GM06990 (cell line): ENCODE data around the gene CHAF1B.

ENCODE experiments used
- DNase-seq: peaks from one replicate; pipeline ENCODE4 v3.0.0-alpha.2; 2011; ENCODE audit not compliant: insufficient read length; ENCODE audit errors: extremely low read depth
- H3K27me3 ChIP-seq: replicated peaks from 2 replicates; pipeline ENCODE4 v1.6.0; 2011; ENCODE audit warnings: low read length; ENCODE audit not compliant: control insufficient read depth, insufficient read depth
- H3K36me3 ChIP-seq: 2 replicates; pipeline ENCODE4 v1.5.1; 2011; ENCODE audit warnings: low read length; ENCODE audit not compliant: control insufficient read depth, insufficient read depth
- H3K4me3 ChIP-seq: replicated peaks from 2 replicates; pipeline ENCODE4 v1.5.1; 2011; ENCODE audit warnings: low read depth, mild to moderate bottlenecking, control low read depth, low read length
- TF ChIP-seq, protein P1 (sequence below): IDR thresholded peaks from 2 replicates; pipeline ENCODE4 v1.5.1; 2011; ENCODE audit warnings: low read length, control low read depth, mild to moderate bottlenecking, inconsistent platforms; ENCODE audit not compliant: insufficient read depth, poor library complexity, severe bottlenecking

CHAF1B gene

DNA sequence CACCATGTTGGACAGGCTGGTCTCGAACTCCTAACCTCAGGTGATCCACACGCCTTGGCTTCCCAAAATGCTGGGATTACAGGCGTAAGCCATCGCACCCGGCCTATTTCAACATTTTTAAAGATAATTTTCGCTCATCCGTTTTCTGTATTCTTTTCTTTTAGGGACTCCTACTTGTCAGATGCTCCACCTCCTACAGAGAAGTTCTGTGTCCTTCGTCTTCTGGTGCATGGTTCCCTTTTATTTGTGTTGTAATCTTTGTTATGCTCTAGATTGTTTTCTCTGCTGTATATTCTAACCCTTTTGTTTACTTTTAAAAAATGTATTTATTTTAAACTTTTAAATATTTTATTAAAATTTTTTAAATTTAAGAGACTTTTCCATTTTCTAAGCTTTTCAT is 66.3 kb downstream of the CHAF1B start:
- no peaks in the 10 kb centered on the region for H3K36me3 ChIP-seq
- TF ChIP-seq, protein P1, sequence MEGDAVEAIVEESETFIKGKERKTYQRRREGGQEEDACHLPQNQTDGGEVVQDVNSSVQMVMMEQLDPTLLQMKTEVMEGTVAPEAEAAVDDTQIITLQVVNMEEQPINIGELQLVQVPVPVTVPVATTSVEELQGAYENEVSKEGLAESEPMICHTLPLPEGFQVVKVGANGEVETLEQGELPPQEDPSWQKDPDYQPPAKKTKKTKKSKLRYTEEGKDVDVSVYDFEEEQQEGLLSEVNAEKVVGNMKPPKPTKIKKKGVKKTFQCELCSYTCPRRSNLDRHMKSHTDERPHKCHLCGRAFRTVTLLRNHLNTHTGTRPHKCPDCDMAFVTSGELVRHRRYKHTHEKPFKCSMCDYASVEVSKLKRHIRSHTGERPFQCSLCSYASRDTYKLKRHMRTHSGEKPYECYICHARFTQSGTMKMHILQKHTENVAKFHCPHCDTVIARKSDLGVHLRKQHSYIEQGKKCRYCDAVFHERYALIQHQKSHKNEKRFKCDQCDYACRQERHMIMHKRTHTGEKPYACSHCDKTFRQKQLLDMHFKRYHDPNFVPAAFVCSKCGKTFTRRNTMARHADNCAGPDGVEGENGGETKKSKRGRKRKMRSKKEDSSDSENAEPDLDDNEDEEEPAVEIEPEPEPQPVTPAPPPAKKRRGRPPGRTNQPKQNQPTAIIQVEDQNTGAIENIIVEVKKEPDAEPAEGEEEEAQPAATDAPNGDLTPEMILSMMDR, result no peak
- no peak overlapping the region for H3K4me3 ChIP-seq
- no peaks in the 10 kb centered on the region for H3K27me3 ChIP-seq
- no peak for DNase-seq

DNA sequence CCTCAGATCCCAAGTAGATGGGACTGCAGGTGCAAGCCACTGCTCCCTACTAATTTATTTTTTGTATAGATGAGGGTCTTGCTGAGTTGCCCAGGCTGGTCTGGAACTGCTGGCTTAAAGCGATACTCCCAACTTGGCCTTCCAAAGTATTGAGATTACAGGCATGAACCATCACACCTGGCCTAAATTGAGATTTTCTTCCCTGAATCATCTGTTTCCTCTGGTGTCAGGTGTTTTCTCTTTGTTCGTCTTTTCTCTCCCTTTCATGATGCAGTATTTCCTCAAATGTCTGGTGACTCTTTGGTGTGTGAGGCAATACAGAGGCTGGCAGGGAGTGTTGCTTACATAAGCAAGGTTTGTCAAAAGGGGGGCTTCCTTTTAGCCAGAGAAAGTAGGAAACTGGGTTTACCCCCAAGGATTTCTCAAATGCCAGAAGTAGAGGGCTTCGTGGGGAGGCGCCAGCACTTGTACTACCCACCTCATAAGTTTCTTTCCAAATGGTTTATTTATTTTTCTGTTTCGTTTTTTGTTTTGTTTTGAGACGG is 67.2 kb downstream of the CHAF1B start:
- TF ChIP-seq, protein P1, result no peak
- no peak overlapping the region for H3K4me3 ChIP-seq
- H3K27me3 ChIP-seq, result no peaks in the 10 kb centered on the region
- no peak for DNase-seq
- H3K36me3 ChIP-seq, result no peaks in the 10 kb centered on the region

GRCh38 chr21:36454093-36454531 is 68.9 kb downstream of the CHAF1B start:
- H3K4me3 ChIP-seq, result no peak overlapping the region
- H3K36me3 ChIP-seq, result no peaks in the 10 kb centered on the region
- TF ChIP-seq, protein P1, result no peak
- no peak for DNase-seq
- H3K27me3 ChIP-seq, result no peaks in the 10 kb centered on the region

DNA sequence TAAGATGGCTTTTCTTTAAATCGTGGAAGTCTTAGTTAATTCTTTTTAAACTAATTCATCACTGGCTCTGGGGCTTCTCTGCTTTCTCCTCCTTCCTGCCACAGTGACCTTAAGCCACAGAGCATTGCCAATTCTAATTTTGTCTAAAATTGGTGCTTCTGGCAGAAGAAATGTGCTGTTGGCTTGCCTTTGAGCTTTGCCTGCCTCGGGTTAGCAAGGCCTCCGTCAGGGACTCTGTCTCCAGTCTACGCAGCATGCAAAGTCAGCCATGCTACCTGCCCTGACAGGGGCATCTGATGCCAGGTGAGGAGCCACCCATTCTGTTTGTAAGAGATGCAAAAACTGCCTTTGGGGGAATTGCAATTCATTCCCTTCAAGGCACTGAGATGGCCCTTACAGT is 69.5 kb downstream of the CHAF1B start:
- no peak for DNase-seq
- Histone ChIP-seq H3K36me3 (no peaks in the 10 kb centered on the region), H3K27me3 (no peaks in the 10 kb centered on the region), H3K4me3 (no peak overlapping the region)
- TF ChIP-seq, protein P1, result no peak

DNA sequence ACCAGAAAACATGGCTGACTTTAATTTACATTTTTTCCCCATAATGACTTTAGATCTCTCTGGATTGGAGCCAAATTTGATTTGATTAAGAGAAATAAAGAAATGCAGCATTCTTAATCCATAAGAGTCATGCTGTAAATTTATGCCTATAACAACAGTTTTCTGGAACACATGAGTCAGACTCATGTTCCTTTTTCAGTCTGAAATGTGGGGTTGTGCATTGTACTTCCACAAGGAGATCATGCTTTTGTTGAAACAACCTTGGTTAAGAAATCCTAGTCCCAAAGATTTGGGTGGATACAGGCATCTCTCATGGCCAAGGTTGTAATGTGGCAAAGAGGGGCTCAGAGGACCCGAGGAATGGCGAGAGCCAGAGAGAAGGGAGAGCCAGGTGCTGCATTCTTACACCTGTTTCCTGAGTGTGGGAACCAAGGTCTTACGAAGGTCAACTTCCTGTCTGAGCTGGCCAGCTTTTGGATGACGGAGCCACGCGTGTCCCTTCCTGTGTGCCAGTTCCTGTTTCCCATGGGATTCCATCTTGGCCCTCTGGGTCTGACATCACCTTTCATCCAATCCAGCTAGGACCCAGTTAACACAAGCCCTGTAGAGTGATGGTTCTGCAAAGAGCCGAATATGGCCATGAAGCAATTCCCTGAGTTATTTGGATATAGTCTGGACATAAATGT is 71.7 kb downstream of the CHAF1B start:
- no peaks in the 10 kb centered on the region for H3K36me3 ChIP-seq
- DNase-seq, result no peak
- H3K27me3 ChIP-seq, result no peaks in the 10 kb centered on the region
- TF ChIP-seq, protein P1, result no peak
- no peak overlapping the region for H3K4me3 ChIP-seq
